Measurements from ENCODE around the gene SEC22C. TPM values are rescaled to one million over a fixed set of nuclear protein-coding genes. Genes with fewer than 3 reads are reported as not detected.

Gene SEC22C
- total and polyA plus RNA-seq, 2 of the 4 experiments (the other 2 are of a cell fraction): 24.0 to 43.9 TPM

GRCh38 chr3:42535981-42536784 lies 45.6 kb downstream of the SEC22C start:
- no peaks in the 10 kb centered on the region for H3K79me1 ChIP-seq (ENCODE audit: low read depth in 1 of 2, low read length in 2 of 2)
- no peak overlapping the region for H4K8ac ChIP-seq (ENCODE audit: low read depth in 2 of 2, low read length in 2 of 2)
- dilution Hi-C loops (cut with HindIII; ENCODE audit: low sequenced_read_pairs, unreplicated experiment) (no loop called here), in situ Hi-C loops (cut with MboI; ENCODE audit: low sequenced_read_pairs) (loop anchor here (10.0 kb wide), 1 partner anchor 281 kb away; no protein-coding TSS in a partner anchor), intact Hi-C loops (cut with micrococcal nuclease) (no loop called here)
- H3K14ac ChIP-seq (replicated peaks; ENCODE audit: low read depth, low read length): no peak overlapping the region
- ChIA-PET CTCF (interaction anchor here (1.1 kb wide), 1 partner anchor 11 kb away, joined by 5 read pairs; no protein-coding TSS in a partner anchor), POLR2A (ENCODE audit: unreplicated experiment) (no interaction called here)
- no peak overlapping the region for H2BK20ac ChIP-seq (ENCODE audit: low read depth, low read length)
- H3K9me1 ChIP-seq (ENCODE audit: insufficient read depth, low read length): 0 out of 2 replicates have a peak, but pooled peaks cover 4% of the 10 kb centered on the region
- H3K4ac ChIP-seq (ENCODE audit: low read depth, low read length): no peak overlapping the region
- H3K4me3 ChIP-seq (ENCODE audit: insufficient read depth, low read depth, low read length): no peak overlapping the region
- no peak overlapping the region for H2BK15ac ChIP-seq (ENCODE audit: low read depth, low read length)
- ATAC-seq (ENCODE audit: low read depth): 0 out of 2 replicates have a peak, but pooled peaks have one; percentile 53
- H3K18ac ChIP-seq (ENCODE audit: low read depth, low read length): no peak overlapping the region
- H3K9ac ChIP-seq (ENCODE audit: low read depth, low read length): no peak overlapping the region
- DNase-seq: no peak
- H3K23ac ChIP-seq (ENCODE audit: low read depth, low read length): no peak overlapping the region
- H2AFZ ChIP-seq (replicated peaks; ENCODE audit: low read length, poor library complexity): no peak overlapping the region
- 91% methylated on average over 8 of the region's 35 CpGs; no CpG with 5 or more reads in 1 of the 2 experiments for WGBS, 2 experiments (ENCODE audit: extremely low coverage in 2 of 2, insufficient read length in 1 of 2)
- no TSS peak for BruUV-seq (replicated peaks)
- no peak overlapping the region for H2AK9ac ChIP-seq (replicated peaks; ENCODE audit: low read depth, low read length, poor library complexity)
- no peaks in the 10 kb centered on the region for H3K36me3 ChIP-seq (ENCODE audit: control insufficient read depth, insufficient read depth, low read length)
- H3K4me1 ChIP-seq (ENCODE audit: control insufficient read depth, insufficient read depth, low read length): no peaks in the 10 kb centered on the region
- H3K27me3 ChIP-seq (ENCODE audit: control insufficient read depth, insufficient read depth, low read length): peaks cover 20% of the 10 kb centered on the region
- no peak overlapping the region for H2AK5ac ChIP-seq (ENCODE audit: low read depth, low read length)
- no peaks in the 10 kb centered on the region for H3K9me3 ChIP-seq (ENCODE audit: control insufficient read depth, insufficient read depth, low read length)
- H4K91ac ChIP-seq (ENCODE audit: insufficient read depth, low read depth, low read length): no peak overlapping the region
- no peak overlapping the region for H2BK5ac ChIP-seq (ENCODE audit: low read depth, low read length, poor library complexity, severe bottlenecking)
- TF ChIP-seq MAFK (IDR thresholded peaks at IDR 0.05; ENCODE audit: low read depth, low read length) (no peak), CTCF (conservative IDR thresholded peaks at IDR 0.05; ENCODE audit: low read depth, low read length) (peak; percentile 29; the same call in 1 of the 2 replicates)
- H3K27ac ChIP-seq (ENCODE audit: insufficient read depth, low read length): no peak overlapping the region
- no peak overlapping the region for H3K4me2 ChIP-seq (ENCODE audit: low read depth, low read length)
- H4K5ac ChIP-seq (ENCODE audit: low read depth, low read length): no peak overlapping the region
- H2BK120ac ChIP-seq (ENCODE audit: low read depth, low read length): no peak overlapping the region
- no peak overlapping the region for H3K56ac ChIP-seq (ENCODE audit: extremely low read depth, insufficient read depth, low read length)
- no peaks in the 10 kb centered on the region for H4K20me1 ChIP-seq (ENCODE audit: insufficient read depth, low read length)

All from IMR-90 (cell line).